K562 (cell line): ENCODE results near the gene GHR. TPM values are rescaled to one million over a fixed set of nuclear protein-coding genes. Genes with fewer than 3 reads are reported as not detected.
A peak's percentile ranks its signal among the peaks of the same experiment; 100 is the strongest.

Experiments used
- ATAC-seq: fragments of 200-7000 bp; cut with Tn5 transposase; 3 replicates; pipeline ENCODE4 v1.9.1; 2020; ENCODE audit warnings: moderate library complexity
- BruUV-seq: library from RNA; stranded (reverse); fragments of 400-500 nt; replicated peaks from 2 replicates; lab custom pipeline; 2021; lab: Mats Ljungman, UMichigan
- CTCF ChIA-PET: fragments of 300-600 bp; formaldehyde crosslinking; extraction: SDS; loops from one replicate; lab custom pipeline; 2021; ENCODE audit warnings: low intra/inter-chr PET ratio; lab: Yijun Ruan, JAX
- POLR2A ChIA-PET: fragments of 300-600, 350-650 bp; sonication (Branson Sonifier 250); formaldehyde crosslinking; extraction: SDS; loops from one replicate; lab custom pipeline; 2021; ENCODE audit warnings: antibody characterized with exemption, inconsistent platforms; lab: Yijun Ruan, JAX
- DNase-seq, 4 experiments: peaks; one replicate each; pipeline versions ENCODE4 v3.0.0 to v3.0.0-alpha.2; 2011 to 2018; ENCODE audit warnings: low spot score in 3 of 4, mixed read lengths in 3 of 4; ENCODE audit errors: extremely low read depth in 1 of 4
- FAIRE-seq: peaks from 2 replicates; lab custom pipeline; 2011; peaks lifted over from hg19 to GRCh38; lab: Jason Lieb, UNC
- H2AFZ ChIP-seq: 2 replicates; pipeline ENCODE4 v1.6.0; 2011; ENCODE audit warnings: low read depth, low read length, control low read depth, inconsistent platforms
- H3K27ac ChIP-seq: fragments of 200-600 bp; 3 replicates; pipeline ENCODE4 v1.8.0; 2011; ENCODE audit warnings: low read depth, mild to moderate bottlenecking, control low read depth, inconsistent platforms, low read length, moderate library complexity, mixed read lengths; ENCODE audit errors: extremely low read depth
- H3K27me3 ChIP-seq, 2 experiments: fragments of 300-600 bp in 1 of 2; 2 replicates in 1 of 2; 3 replicates in 1 of 2; pipeline versions ENCODE4 v1.6.0 to v1.8.0; 2011; ENCODE audit warnings: inconsistent platforms in 2 of 2, low read length in 2 of 2, mild to moderate bottlenecking in 1 of 2, mixed read lengths in 1 of 2, moderate library complexity in 1 of 2; ENCODE audit not compliant: control insufficient read depth in 2 of 2, insufficient read depth in 2 of 2
- H3K36me3 ChIP-seq: fragments of 300-600 bp; 3 replicates; pipeline ENCODE4 v1.8.0; 2011; ENCODE audit warnings: mild to moderate bottlenecking, low read length, inconsistent platforms; ENCODE audit not compliant: control insufficient read depth, insufficient read depth
- H3K4me1 ChIP-seq, 2 experiments: fragments of 200-600 bp in 1 of 2; replicated peaks in 1 of 2; 2 replicates in 1 of 2; 3 replicates in 1 of 2; pipeline versions ENCODE4 v1.5.1 to v1.8.0; 2011; ENCODE audit warnings: inconsistent platforms in 2 of 2, low read length in 2 of 2, mild to moderate bottlenecking in 1 of 2, mixed read lengths in 1 of 2, moderate library complexity in 1 of 2; ENCODE audit not compliant: control insufficient read depth in 2 of 2, insufficient read depth in 2 of 2
- H3K4me2 ChIP-seq: 2 replicates; pipeline ENCODE4 v1.6.1; 2011; ENCODE audit warnings: low read length, control low read depth, inconsistent platforms, mixed read lengths; ENCODE audit not compliant: insufficient read depth
- H3K4me3 ChIP-seq: fragments of 200-600 bp; sonication (generic), shearing (Covaris generic); 2 replicates; pipeline ENCODE4 v1.5.1; 2016; ENCODE audit warnings: control low read depth, inconsistent platforms
- H3K79me2 ChIP-seq: fragments of 200-600 bp; 3 replicates; pipeline ENCODE4 v1.8.0; 2011; ENCODE audit warnings: low read length, inconsistent platforms; ENCODE audit not compliant: control insufficient read depth, insufficient read depth
- H3K9ac ChIP-seq, 2 experiments: 2 replicates each; pipeline versions ENCODE4 v1.6.0 to v1.6.1; 2011; ENCODE audit warnings: low read depth in 2 of 2, low read length in 2 of 2, control low read depth in 1 of 2, inconsistent platforms in 1 of 2, mild to moderate bottlenecking in 1 of 2, mixed read lengths in 1 of 2; ENCODE audit not compliant: insufficient read depth in 1 of 2
- H3K9me1 ChIP-seq: one replicate; pipeline ENCODE4 v1.6.0; 2011; ENCODE audit warnings: inconsistent platforms, mild to moderate bottlenecking, low read length, moderate library complexity; ENCODE audit not compliant: control insufficient read depth, insufficient read depth
- H3K9me3 ChIP-seq: replicated peaks from 2 replicates; pipeline ENCODE4 v1.5.1; 2011; ENCODE audit warnings: low read depth, low read length, inconsistent platforms; ENCODE audit not compliant: control insufficient read depth, insufficient read depth
- H4K20me1 ChIP-seq: replicated peaks from 2 replicates; pipeline ENCODE4 v1.6.1; 2011; ENCODE audit warnings: low read length, inconsistent platforms, mixed read lengths; ENCODE audit not compliant: control insufficient read depth, insufficient read depth
- HMG20B ChIP-seq: fragments of 250-450 bp; sonication (Bioruptor Pico); IDR thresholded peaks from 2 replicates; pipeline ENCODE4 v1.5.0; 2021; ENCODE audit warnings: mild to moderate bottlenecking
- RFX5 ChIP-seq: IDR thresholded peaks from 2 replicates; pipeline ENCODE4 v1.6.1; 2011; ENCODE audit warnings: low read depth, mild to moderate bottlenecking, improper control_type of control experiment, low read length
- ZC3H8 ChIP-seq: fragments of 450-650 bp; IDR thresholded peaks from 2 replicates; pipeline ENCODE4 v1.6.1; 2017
- ZNF707 ChIP-seq: fragments of 250-450 bp; sonication (Bioruptor Pico); conservative IDR thresholded peaks from 2 replicates; pipeline ENCODE4 v1.8.0; 2022; ENCODE audit warnings: inconsistent platforms, mild to moderate bottlenecking, moderate library complexity
- WGBS: fragments of 100-300 bp; shearing (Covaris generic); methylation state at CpG from one replicate; pipeline ENCODE4 v1.1.6; 2016; ENCODE audit warnings: low coverage, mixed read lengths; ENCODE audit not compliant: insufficient coverage; ENCODE audit errors: missing lambda C conversion rate; 5-methylcytosine and 5-hydroxymethylcytosine counted together
- in situ Hi-C: fragments of 300-500 bp; cut with MboI; formaldehyde crosslinking; loops from 4 replicates; pipeline ENCODE4 v1.15.0; 2018; ENCODE audit warnings: inconsistent platforms, mixed read lengths
- intact Hi-C: fragments of 100-400 bp; cut with micrococcal nuclease; formaldehyde crosslinking; loops from 2 replicates; pipeline ENCODE4 v1.14.2; 2022
- polyA plus RNA-seq, 8 experiments: library from polyadenylated mRNA; depleted of rRNA in 4 of 8; stranded (reverse) in 5 of 8; unstranded in 3 of 8; fragments of >200 nt; fragmentation: Nextera tagmentation in 2 of 8; fragmentation: Illumina TruSeq in 1 of 8; extraction: Ambion mirVana in 2 of 8; extraction: Trizol in 1 of 8; gene quantifications; 2 replicates each; pipeline versions ENCODE4 v1.2.1 to v1.2.3, GENCODE V29; 2011 to 2014; ENCODE audit warnings: inconsistent platforms in 1 of 8, missing spikeins in 1 of 8
- total RNA-seq, 7 experiments: library from RNA; depleted of rRNA in 6 of 7; stranded (reverse); fragments of >200 nt in 6 of 7; fragmentation: Illumina TruSeq in 2 of 7; extraction: Trizol in 2 of 7; gene quantifications; 2 replicates each; pipeline versions ENCODE4 v1.2.1 to v1.2.3, GENCODE V29; 2011 to 2021; ENCODE audit warnings: low replicate concordance in 1 of 7
- TF ChIP-seq, protein P1 (sequence below), 2 experiments: fragments of 450-650 bp; formaldehyde crosslinking in 1 of 2; IDR thresholded peaks; 2 replicates each; pipeline versions ENCODE4 v1.4.0 to v1.6.1; 2014 to 2020; ENCODE audit warnings: mild to moderate bottlenecking in 2 of 2, borderline replicate concordance in 1 of 2, low read depth in 1 of 2
- TF ChIP-seq, protein P2 (sequence below): fragments of 250-450 bp; sonication (Bioruptor Pico); IDR thresholded peaks from 2 replicates; pipeline ENCODE4 v1.8.0; 2022; ENCODE audit warnings: moderate library complexity, mild to moderate bottlenecking, inconsistent platforms
- TF ChIP-seq, protein P3 (sequence below): fragments of 450-650 bp; formaldehyde crosslinking; IDR thresholded peaks from 2 replicates; pipeline ENCODE4 v1.4.0; 2022; ENCODE audit warnings: missing genetic modification characterization
- TF ChIP-seq, protein P4 (sequence below): fragments of 450-650 bp; formaldehyde crosslinking; IDR thresholded peaks from 2 replicates; pipeline ENCODE4 v1.4.0; 2020; ENCODE audit warnings: mild to moderate bottlenecking, moderate library complexity

The GHR gene
- total and polyA plus RNA-seq, 9 of the 15 experiments (the other 6 are each of a cell fraction or from before 2014, with no cell fraction given): 0.01 to 0.13 (median 0.07) TPM; not detected in 5

DNA sequence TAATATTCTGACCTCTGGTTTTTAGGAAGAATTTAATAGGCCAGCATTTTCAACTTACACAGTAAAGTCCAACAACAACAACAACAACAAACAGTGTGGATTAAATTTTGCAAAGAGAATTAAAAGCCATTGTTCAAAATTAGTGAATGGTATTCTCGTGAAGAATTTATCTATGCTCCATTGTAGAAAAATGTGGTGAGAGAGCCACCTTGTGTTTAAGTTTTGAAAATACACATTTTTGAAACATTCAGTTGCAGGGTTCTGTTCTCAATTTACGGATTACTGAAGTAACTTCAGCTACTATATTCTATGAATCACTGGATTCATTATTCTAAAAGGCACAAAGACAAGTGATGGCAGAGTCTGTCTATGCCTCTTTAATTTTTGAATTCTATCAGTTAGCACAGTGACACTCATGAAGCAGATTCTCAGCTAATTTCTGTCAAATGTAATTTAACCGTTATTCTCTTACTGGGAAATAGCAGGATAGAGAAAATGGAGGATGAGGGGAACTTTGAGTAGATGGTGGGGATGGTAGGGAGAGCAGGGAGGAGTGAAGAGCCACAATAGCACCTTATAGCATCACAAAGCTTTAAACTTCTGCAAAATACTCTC, 344.4 kb downstream of the GHR start:
- Histone ChIP-seq H3K9ac (no peak overlapping the region), H4K20me1 (no peaks in the 10 kb centered on the region), H3K9me3 (no peaks in the 10 kb centered on the region), H3K36me3 (no peaks in the 10 kb centered on the region), H3K79me2 (no peaks in the 10 kb centered on the region), H2AFZ (no peak overlapping the region), H3K4me3 (no peak overlapping the region), H3K27ac (no peak overlapping the region), H3K4me2 (no peak overlapping the region), H3K9me1 (no peaks in the 10 kb centered on the region), H3K4me1 (no peaks in the 10 kb centered on the region), H3K27me3 (no peaks in the 10 kb centered on the region)
- DNase-seq (peak in 3 of 4 experiments; percentile 13 to 51 (median 26)), ATAC-seq (peak; percentile 81), FAIRE-seq (peak; percentile 74)
- intact Hi-C loops: loop anchor here (1.0 to 5.0 kb wide), 6 partner anchors 122 to 911 kb away; no protein-coding TSS in a partner anchor
- POLR2A ChIA-PET: no interaction called here
- BruUV-seq: no TSS peak
- CTCF ChIA-PET: interaction anchor here (0.9 to 2.3 kb wide), 4 partner anchors 121 to 911 kb away, joined by 3 to 10 read pairs (median 6); no protein-coding TSS in a partner anchor
- in situ Hi-C loops: loop anchor here (25.0 kb wide), 1 partner anchor 905 kb away; the partner anchor contains the start of gene OXCT1
- 27% methylated on average over 3 of the region's 3 CpGs for WGBS
- TF ChIP-seq ZC3H8 (no peak), RFX5 (no peak), HMG20B (CRISPR knock-in tag) (no peak), ZNF707 (CRISPR knock-in tag) (no peak)
- TF ChIP-seq, protein P1, sequence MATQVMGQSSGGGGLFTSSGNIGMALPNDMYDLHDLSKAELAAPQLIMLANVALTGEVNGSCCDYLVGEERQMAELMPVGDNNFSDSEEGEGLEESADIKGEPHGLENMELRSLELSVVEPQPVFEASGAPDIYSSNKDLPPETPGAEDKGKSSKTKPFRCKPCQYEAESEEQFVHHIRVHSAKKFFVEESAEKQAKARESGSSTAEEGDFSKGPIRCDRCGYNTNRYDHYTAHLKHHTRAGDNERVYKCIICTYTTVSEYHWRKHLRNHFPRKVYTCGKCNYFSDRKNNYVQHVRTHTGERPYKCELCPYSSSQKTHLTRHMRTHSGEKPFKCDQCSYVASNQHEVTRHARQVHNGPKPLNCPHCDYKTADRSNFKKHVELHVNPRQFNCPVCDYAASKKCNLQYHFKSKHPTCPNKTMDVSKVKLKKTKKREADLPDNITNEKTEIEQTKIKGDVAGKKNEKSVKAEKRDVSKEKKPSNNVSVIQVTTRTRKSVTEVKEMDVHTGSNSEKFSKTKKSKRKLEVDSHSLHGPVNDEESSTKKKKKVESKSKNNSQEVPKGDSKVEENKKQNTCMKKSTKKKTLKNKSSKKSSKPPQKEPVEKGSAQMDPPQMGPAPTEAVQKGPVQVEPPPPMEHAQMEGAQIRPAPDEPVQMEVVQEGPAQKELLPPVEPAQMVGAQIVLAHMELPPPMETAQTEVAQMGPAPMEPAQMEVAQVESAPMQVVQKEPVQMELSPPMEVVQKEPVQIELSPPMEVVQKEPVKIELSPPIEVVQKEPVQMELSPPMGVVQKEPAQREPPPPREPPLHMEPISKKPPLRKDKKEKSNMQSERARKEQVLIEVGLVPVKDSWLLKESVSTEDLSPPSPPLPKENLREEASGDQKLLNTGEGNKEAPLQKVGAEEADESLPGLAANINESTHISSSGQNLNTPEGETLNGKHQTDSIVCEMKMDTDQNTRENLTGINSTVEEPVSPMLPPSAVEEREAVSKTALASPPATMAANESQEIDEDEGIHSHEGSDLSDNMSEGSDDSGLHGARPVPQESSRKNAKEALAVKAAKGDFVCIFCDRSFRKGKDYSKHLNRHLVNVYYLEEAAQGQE (IDR thresholded peaks at IDR 0.05; ENCODE audit: borderline replicate concordance): peak; percentile 80
- TF ChIP-seq, protein P1 (CRISPR knock-in tag; IDR thresholded peaks at IDR 0.05; ENCODE audit: low read depth): no peak
- TF ChIP-seq, protein P2, sequence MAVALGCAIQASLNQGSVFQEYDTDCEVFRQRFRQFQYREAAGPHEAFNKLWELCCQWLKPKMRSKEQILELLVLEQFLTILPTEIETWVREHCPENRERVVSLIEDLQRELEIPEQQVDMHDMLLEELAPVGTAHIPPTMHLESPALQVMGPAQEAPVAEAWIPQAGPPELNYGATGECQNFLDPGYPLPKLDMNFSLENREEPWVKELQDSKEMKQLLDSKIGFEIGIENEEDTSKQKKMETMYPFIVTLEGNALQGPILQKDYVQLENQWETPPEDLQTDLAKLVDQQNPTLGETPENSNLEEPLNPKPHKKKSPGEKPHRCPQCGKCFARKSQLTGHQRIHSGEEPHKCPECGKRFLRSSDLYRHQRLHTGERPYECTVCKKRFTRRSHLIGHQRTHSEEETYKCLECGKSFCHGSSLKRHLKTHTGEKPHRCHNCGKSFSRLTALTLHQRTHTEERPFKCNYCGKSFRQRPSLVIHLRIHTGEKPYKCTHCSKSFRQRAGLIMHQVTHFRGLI (CRISPR knock-in tag): no peak
- TF ChIP-seq, protein P3, sequence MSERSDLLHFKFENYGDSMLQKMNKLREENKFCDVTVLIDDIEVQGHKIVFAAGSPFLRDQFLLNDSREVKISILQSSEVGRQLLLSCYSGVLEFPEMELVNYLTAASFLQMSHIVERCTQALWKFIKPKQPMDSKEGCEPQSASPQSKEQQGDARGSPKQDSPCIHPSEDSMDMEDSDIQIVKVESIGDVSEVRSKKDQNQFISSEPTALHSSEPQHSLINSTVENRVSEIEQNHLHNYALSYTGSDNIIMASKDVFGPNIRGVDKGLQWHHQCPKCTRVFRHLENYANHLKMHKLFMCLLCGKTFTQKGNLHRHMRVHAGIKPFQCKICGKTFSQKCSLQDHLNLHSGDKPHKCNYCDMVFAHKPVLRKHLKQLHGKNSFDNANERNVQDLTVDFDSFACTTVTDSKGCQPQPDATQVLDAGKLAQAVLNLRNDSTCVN (CRISPR knock-in tag): no peak
- TF ChIP-seq, protein P4, sequence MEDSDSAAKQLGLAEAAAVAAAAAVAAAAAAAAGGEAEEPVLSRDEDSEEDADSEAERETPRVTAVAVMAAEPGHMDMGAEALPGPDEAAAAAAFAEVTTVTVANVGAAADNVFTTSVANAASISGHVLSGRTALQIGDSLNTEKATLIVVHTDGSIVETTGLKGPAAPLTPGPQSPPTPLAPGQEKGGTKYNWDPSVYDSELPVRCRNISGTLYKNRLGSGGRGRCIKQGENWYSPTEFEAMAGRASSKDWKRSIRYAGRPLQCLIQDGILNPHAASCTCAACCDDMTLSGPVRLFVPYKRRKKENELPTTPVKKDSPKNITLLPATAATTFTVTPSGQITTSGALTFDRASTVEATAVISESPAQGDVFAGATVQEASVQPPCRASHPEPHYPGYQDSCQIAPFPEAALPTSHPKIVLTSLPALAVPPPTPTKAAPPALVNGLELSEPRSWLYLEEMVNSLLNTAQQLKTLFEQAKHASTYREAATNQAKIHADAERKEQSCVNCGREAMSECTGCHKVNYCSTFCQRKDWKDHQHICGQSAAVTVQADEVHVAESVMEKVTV: peak; percentile 76
